Measurements from ENCODE around the gene PARN.

Gene PARN

DNA sequence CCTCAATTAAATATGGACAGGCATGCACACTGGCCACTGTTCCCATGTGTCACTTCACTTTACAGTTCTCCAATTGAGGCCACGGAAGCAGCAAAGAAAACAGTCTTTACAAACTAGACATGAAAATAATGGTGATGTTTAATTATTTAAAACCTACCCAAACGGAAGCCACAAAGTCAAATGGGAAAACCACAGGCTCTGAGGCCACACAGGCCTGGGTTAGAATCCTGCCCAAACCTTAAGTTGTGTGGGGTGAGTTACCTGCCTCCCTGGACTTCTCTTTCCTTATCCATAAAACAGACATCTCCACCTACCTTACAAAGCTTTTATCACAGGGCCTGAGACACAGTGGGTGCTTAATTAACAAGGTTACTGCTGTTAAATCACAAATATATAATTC is 137.4 kb downstream of the PARN start:
- Histone ChIP-seq H3K36me3 (ENCODE audit: control insufficient read depth, insufficient read depth, low read length) (no peaks in the 10 kb centered on the region), H3K4me3 (ENCODE audit: low read length) (no peak overlapping the region), H3K27ac (ENCODE audit: low read length) (no peak overlapping the region), H3K9me3 (ENCODE audit: control insufficient read depth, insufficient read depth, low read length) (no peaks in the 10 kb centered on the region), H3K27me3 (ENCODE audit: control insufficient read depth, insufficient read depth, low read length) (no peaks in the 10 kb centered on the region), H3K4me1 (ENCODE audit: control insufficient read depth, insufficient read depth, low read length) (peaks cover 5% of the 10 kb centered on the region)
- DNase-seq (ENCODE audit: low read depth, low spot score) = no peak
- WGBS (ENCODE audit: insufficient coverage, insufficient read length) = no CpG with 5 or more reads among the region's 2 CpGs

DNA sequence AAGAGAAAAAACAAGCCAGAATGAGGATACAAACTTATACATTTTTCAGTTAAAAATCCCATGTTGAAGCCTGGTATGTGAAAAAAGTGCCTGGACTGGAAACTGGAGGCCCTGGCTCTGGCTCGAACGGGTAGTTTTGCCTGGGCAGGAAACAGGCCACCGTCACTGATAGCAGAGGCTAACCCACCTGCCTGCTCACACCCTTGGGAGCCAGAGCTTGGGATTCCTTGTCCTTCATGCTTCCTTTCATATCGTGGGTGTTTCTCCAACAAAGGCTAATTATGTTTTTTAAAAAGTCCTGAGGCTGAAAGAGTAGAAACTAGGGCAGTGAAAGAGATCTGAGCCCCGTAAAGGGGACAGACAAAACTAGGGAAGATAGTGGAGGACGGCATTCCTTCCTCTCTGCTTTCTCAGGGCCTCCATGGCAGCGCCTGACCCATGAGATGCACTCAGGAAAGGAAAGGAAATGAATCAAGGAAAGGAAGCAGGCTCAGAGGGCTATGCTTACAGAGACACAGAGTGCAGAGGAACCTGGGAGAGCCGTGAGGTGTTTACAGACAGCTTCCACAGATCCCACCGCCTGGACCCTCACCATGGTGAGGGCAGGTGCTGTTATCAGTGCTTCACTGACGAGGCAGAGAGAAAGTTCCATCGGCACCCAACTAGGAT is 138.1 kb downstream of the PARN start:
- WGBS (ENCODE audit: insufficient coverage, insufficient read length) = no CpG with 5 or more reads among the region's 11 CpGs
- peaks cover 5% of the 10 kb centered on the region for H3K4me1 ChIP-seq (ENCODE audit: control insufficient read depth, insufficient read depth, low read length)

GRCh38 chr16:14490235-14490634 is 139.8 kb downstream of the PARN start:
- DNase-seq (ENCODE audit: low read depth, low spot score) = no peak
- no CpG with 5 or more reads among the region's 4 CpGs for WGBS (ENCODE audit: insufficient coverage, insufficient read length)
- Histone ChIP-seq H3K36me3 (ENCODE audit: control insufficient read depth, insufficient read depth, low read length) (no peaks in the 10 kb centered on the region), H3K9me3 (ENCODE audit: control insufficient read depth, insufficient read depth, low read length) (no peaks in the 10 kb centered on the region), H3K4me1 (ENCODE audit: control insufficient read depth, insufficient read depth, low read length) (peaks cover 8% of the 10 kb centered on the region), H3K4me3 (ENCODE audit: low read length) (no peak overlapping the region), H3K27ac (ENCODE audit: low read length) (no peak overlapping the region), H3K27me3 (ENCODE audit: control insufficient read depth, insufficient read depth, low read length) (no peaks in the 10 kb centered on the region)

More for the DNA sequence above, 138.1 kb downstream of the PARN start:
- H3K27ac ChIP-seq (ENCODE audit: low read length) = no peak overlapping the region
- no peaks in the 10 kb centered on the region for H3K36me3 ChIP-seq (ENCODE audit: control insufficient read depth, insufficient read depth, low read length)
- H3K9me3 ChIP-seq (ENCODE audit: control insufficient read depth, insufficient read depth, low read length) = no peaks in the 10 kb centered on the region
- no peaks in the 10 kb centered on the region for H3K27me3 ChIP-seq (ENCODE audit: control insufficient read depth, insufficient read depth, low read length)
- no peak overlapping the region for H3K4me3 ChIP-seq (ENCODE audit: low read length)
- DNase-seq (ENCODE audit: low read depth, low spot score) = no peak

DNA sequence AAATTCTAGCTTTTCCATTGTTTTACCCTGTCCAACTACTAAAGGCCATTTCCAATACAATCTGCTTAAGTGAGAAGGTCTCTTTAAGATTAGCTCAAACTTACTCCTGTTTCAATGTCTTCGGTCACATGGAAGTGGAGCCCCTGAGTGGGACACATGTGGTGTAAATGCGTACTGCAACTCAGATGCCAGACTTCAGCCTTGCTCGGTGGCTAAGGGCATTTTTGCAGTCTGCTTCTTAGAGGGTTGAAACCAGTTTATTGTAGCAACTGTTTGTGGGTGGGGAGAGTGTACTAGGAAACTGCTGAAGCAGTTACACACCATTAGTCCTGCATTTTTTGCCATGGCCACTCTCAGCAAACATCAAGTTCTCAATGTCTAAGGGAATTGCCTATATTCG is 140.6 kb downstream of the PARN start:
- Histone ChIP-seq H3K36me3 (ENCODE audit: control insufficient read depth, insufficient read depth, low read length) (no peaks in the 10 kb centered on the region), H3K9me3 (ENCODE audit: control insufficient read depth, insufficient read depth, low read length) (no peaks in the 10 kb centered on the region), H3K4me3 (ENCODE audit: low read length) (no peak overlapping the region), H3K4me1 (ENCODE audit: control insufficient read depth, insufficient read depth, low read length) (peaks cover 8% of the 10 kb centered on the region), H3K27ac (ENCODE audit: low read length) (no peak overlapping the region), H3K27me3 (ENCODE audit: control insufficient read depth, insufficient read depth, low read length) (no peaks in the 10 kb centered on the region)
- no CpG with 5 or more reads among the region's 4 CpGs for WGBS (ENCODE audit: insufficient coverage, insufficient read length)
- DNase-seq (ENCODE audit: low read depth, low spot score) = no peak

- WGBS (ENCODE audit: insufficient coverage, insufficient read length) = no CpG with 5 or more reads among the region's 3 CpGs
- Histone ChIP-seq H3K27me3 (ENCODE audit: control insufficient read depth, insufficient read depth, low read length) (no peaks in the 10 kb centered on the region), H3K9me3 (ENCODE audit: control insufficient read depth, insufficient read depth, low read length) (no peaks in the 10 kb centered on the region), H3K36me3 (ENCODE audit: control insufficient read depth, insufficient read depth, low read length) (no peaks in the 10 kb centered on the region), H3K4me1 (ENCODE audit: control insufficient read depth, insufficient read depth, low read length) (peaks cover 8% of the 10 kb centered on the region), H3K4me3 (ENCODE audit: low read length) (no peak overlapping the region), H3K27ac (ENCODE audit: low read length) (no peak overlapping the region)
- no peak for DNase-seq (ENCODE audit: low read depth, low spot score)
Measured at GRCh38 chr16:14487579-14487978, 142.5 kb downstream of the PARN start.

- no peaks in the 10 kb centered on the region for H3K27me3 ChIP-seq (ENCODE audit: control insufficient read depth, insufficient read depth, low read length)
- H3K4me1 ChIP-seq (ENCODE audit: control insufficient read depth, insufficient read depth, low read length) = peaks cover 8% of the 10 kb centered on the region
- no peak for DNase-seq (ENCODE audit: low read depth, low spot score)
- WGBS (ENCODE audit: insufficient coverage, insufficient read length) = no CpG with 5 or more reads among the region's 20 CpGs
- H3K36me3 ChIP-seq (ENCODE audit: control insufficient read depth, insufficient read depth, low read length) = 0 out of 2 replicates have a peak, but pooled peaks cover 2% of the 10 kb centered on the region
- no peaks in the 10 kb centered on the region for H3K9me3 ChIP-seq (ENCODE audit: control insufficient read depth, insufficient read depth, low read length)
- no peak overlapping the region for H3K4me3 ChIP-seq (ENCODE audit: low read length)
- H3K27ac ChIP-seq (ENCODE audit: low read length) = no peak overlapping the region
Measured at GRCh38 chr16:14486520-14487303, 143.3 kb downstream of the PARN start.

DNA sequence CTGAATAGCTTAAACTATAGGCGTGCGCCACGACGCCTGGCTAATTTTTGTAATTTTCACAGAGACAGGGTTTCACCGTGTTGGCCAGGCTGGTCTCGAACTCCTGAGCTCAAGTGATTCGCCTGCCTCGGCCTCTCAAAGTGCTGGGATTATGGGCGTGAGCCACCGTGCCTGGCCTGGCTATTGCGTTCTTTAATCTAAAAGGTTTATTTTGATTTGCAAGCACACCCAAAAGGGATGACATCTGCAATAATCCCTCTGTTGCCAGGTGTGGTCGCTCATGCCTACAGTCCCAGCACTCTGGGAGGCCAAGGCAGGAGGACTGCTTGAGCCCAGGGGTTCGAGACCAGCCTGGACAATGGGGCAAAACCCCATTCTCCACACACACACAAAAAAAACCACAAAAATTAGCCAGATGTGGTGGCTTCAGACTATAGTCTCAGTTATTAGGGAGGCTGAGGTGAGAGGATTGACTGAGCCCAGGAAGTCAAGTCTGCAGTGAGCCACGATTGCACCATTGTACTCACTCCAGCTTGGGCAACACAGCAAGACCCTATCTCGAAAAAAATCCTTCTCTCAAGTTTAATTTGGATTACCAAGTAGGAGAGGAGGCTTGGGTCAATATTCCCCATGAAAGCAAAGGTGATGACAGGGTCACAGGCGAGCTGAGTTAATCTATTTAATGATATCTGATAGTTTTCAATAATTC is 144.1 kb downstream of the PARN start:
- H3K27ac ChIP-seq (ENCODE audit: low read length) = no peak overlapping the region
- no peaks in the 10 kb centered on the region for H3K9me3 ChIP-seq (ENCODE audit: control insufficient read depth, insufficient read depth, low read length)
- H3K27me3 ChIP-seq (ENCODE audit: control insufficient read depth, insufficient read depth, low read length) = no peaks in the 10 kb centered on the region
- no CpG with 5 or more reads among the region's 16 CpGs for WGBS (ENCODE audit: insufficient coverage, insufficient read length)
- peaks cover 8% of the 10 kb centered on the region for H3K4me1 ChIP-seq (ENCODE audit: control insufficient read depth, insufficient read depth, low read length)
- 0 out of 2 replicates have a peak, but pooled peaks cover 2% of the 10 kb centered on the region for H3K36me3 ChIP-seq (ENCODE audit: control insufficient read depth, insufficient read depth, low read length)
- no peak overlapping the region for H3K4me3 ChIP-seq (ENCODE audit: low read length)
- no peak for DNase-seq (ENCODE audit: low read depth, low spot score)

- no peaks in the 10 kb centered on the region for H3K27me3 ChIP-seq (ENCODE audit: control insufficient read depth, insufficient read depth, low read length)
- no CpG with 5 or more reads among the region's 2 CpGs for WGBS (ENCODE audit: insufficient coverage, insufficient read length)
- no peak overlapping the region for H3K4me3 ChIP-seq (ENCODE audit: low read length)
- no peak for DNase-seq (ENCODE audit: low read depth, low spot score)
- H3K27ac ChIP-seq (ENCODE audit: low read length) = no peak overlapping the region
- H3K4me1 ChIP-seq (ENCODE audit: control insufficient read depth, insufficient read depth, low read length) = peaks cover 5% of the 10 kb centered on the region
- H3K9me3 ChIP-seq (ENCODE audit: control insufficient read depth, insufficient read depth, low read length) = no peaks in the 10 kb centered on the region
- H3K36me3 ChIP-seq (ENCODE audit: control insufficient read depth, insufficient read depth, low read length) = 0 out of 2 replicates have a peak, but pooled peaks cover 2% of the 10 kb centered on the region
Measured at GRCh38 chr16:14485121-14485551, 144.9 kb downstream of the PARN start.

DNA sequence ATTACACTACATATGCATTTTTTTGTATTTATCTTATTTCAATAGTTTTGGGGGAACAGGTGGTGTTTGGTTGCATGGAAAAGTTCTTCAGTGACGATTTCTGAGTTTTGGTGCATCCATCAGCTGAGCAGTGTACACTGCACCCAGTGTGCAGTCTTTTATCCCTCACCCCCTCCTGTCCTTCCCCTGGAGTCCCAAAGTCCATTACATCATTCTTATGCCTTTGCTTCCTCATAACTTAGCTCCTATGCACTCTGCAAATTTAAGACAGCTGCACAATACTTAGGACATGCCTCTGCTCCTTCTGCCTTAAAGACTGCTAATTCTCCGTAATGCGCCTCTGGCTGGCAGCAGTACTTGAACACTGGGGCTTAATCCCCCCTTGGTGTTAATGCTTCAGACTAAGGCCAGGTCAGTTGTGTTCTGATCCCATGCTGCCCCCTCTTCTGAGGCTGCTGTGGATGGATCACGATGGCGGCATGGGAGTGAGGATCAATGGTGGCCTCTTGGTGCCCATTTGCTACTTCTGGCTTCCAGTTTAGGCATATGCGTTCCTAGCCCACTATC is 146.2 kb downstream of the PARN start:
- no CpG with 5 or more reads among the region's 6 CpGs for WGBS (ENCODE audit: insufficient coverage, insufficient read length)
- Histone ChIP-seq H3K9me3 (ENCODE audit: control insufficient read depth, insufficient read depth, low read length) (no peaks in the 10 kb centered on the region), H3K27me3 (ENCODE audit: control insufficient read depth, insufficient read depth, low read length) (no peaks in the 10 kb centered on the region), H3K4me1 (ENCODE audit: control insufficient read depth, insufficient read depth, low read length) (peaks cover 3% of the 10 kb centered on the region), H3K4me3 (ENCODE audit: low read length) (no peak overlapping the region), H3K27ac (ENCODE audit: low read length) (no peak overlapping the region), H3K36me3 (ENCODE audit: control insufficient read depth, insufficient read depth, low read length) (0 out of 2 replicates have a peak, but pooled peaks cover 2% of the 10 kb centered on the region)
- no peak for DNase-seq (ENCODE audit: low read depth, low spot score)

- no peaks in the 10 kb centered on the region for H3K27me3 ChIP-seq (ENCODE audit: control insufficient read depth, insufficient read depth, low read length)
- no peak overlapping the region for H3K4me3 ChIP-seq (ENCODE audit: low read length)
- WGBS (ENCODE audit: insufficient coverage, insufficient read length) = no CpG with 5 or more reads among the region's 1 CpG
- no peaks in the 10 kb centered on the region for H3K36me3 ChIP-seq (ENCODE audit: control insufficient read depth, insufficient read depth, low read length)
- H3K27ac ChIP-seq (ENCODE audit: low read length) = no peak overlapping the region
- H3K4me1 ChIP-seq (ENCODE audit: control insufficient read depth, insufficient read depth, low read length) = no peaks in the 10 kb centered on the region
- no peak for DNase-seq (ENCODE audit: low read depth, low spot score)
- H3K9me3 ChIP-seq (ENCODE audit: control insufficient read depth, insufficient read depth, low read length) = no peaks in the 10 kb centered on the region
Measured at GRCh38 chr16:14476183-14476582, 153.9 kb downstream of the PARN start.
